IgD-negative memory B cell (primary cell): Measurements from ENCODE around the gene KCNJ10. TPM values are rescaled to one million over a fixed set of nuclear protein-coding genes. Genes with fewer than 3 reads are reported as not detected.

Experiments used
- H3K27ac Mint-ChIP-seq, 3 donors: one replicate each; pipeline ENCODE4 v1.8.0; 2020 to 2022; ENCODE audit warnings: mild to moderate bottlenecking in 3 of 3, mixed read lengths in 3 of 3, moderate library complexity in 1 of 3
- H3K27me3 Mint-ChIP-seq: one replicate; pipeline ENCODE4 v1.8.0; 2021; ENCODE audit warnings: mixed read lengths
- H3K36me3 Mint-ChIP-seq: one replicate; pipeline ENCODE4 v1.8.0; 2020; ENCODE audit warnings: mild to moderate bottlenecking, mixed read lengths
- H3K4me1 Mint-ChIP-seq, 3 donors: one replicate each; pipeline ENCODE4 v1.8.0; 2020 to 2022; ENCODE audit warnings: mixed read lengths in 3 of 3, mild to moderate bottlenecking in 1 of 3
- H3K4me3 Mint-ChIP-seq, 4 donors: one replicate each; pipeline ENCODE4 v1.8.0; 2020 to 2022; ENCODE audit warnings: mild to moderate bottlenecking in 4 of 4, mixed read lengths in 4 of 4, moderate library complexity in 3 of 4
- H3K9me3 Mint-ChIP-seq, 3 donors: one replicate each; pipeline ENCODE4 v1.8.0; 2020 to 2021; ENCODE audit warnings: mixed read lengths in 3 of 3, mild to moderate bottlenecking in 1 of 3
- polyA plus RNA-seq: library from polyadenylated mRNA; unstranded; fragments of 300-500 nt; fragmentation: Illumina TruSeq; gene quantifications from one replicate; pipeline ENCODE4 v1.2.3, GENCODE V29; 2021

KCNJ10 gene
- polyA plus RNA-seq, 1 donor from 2014 or later = not detected

DNA sequence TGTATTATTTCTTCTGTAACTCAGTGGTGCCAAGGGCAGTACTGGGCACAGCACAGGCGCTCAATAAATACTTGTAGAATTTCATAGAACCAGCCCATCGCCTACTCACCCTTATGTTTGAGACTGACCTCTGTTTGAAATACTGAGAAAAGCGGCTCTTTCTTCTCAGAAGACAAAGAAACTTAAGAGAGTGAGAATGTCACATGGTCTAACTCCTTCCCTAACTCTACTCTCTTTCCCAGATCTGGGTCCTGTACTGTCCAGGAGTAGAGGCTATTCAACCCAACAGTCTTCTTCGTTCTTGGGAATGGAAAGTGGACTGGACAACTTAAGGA is 24.3 kb upstream of the KCNJ10 start:
- no peak overlapping the region for H3K4me3 Mint-ChIP-seq
- H3K4me1 Mint-ChIP-seq = peaks cover 12 to 23% (median 17%) of the 10 kb centered on the region in 3 donors
- no peaks in the 10 kb centered on the region for H3K36me3 Mint-ChIP-seq
- peak overlapping the region in 1 of 3 donors; percentile 11 for H3K27ac Mint-ChIP-seq
- no peaks in the 10 kb centered on the region for H3K9me3 Mint-ChIP-seq
- no peaks in the 10 kb centered on the region for H3K27me3 Mint-ChIP-seq

DNA sequence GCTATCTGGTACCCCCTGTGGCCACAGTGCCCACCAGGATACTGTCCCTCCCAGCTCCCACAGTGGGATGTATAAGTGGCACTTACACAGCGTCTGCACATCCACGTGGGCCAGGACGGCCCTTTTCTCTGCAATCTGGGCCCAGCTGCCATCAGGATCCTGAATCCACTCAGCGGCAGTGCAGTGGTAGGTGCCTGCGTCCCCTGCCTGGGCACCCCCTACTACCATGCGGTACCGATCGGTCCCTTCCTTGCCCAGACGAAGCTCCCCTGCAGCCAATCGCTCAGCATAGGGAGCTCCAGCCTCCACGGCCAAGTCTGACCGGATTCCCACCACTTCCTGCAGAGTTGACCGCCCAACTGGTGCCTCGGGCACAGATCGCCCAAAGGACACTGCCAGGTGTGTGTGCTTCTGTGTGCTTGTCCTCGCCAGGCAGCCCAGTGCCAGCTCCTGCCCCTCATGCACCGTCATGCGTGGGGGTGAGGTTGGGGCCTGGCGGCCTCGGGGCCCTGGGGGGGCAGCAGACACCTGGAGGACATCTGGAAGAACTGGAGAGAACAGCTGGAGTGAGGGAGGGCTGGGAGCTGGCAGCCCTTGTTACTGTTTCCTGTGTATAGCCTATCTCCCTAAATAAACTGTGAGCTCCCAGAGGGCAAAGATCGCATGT is 23.8 kb upstream of the KCNJ10 start:
- Mint-ChIP-seq H3K4me1 (peaks cover 14 to 23% (median 17%) of the 10 kb centered on the region in 3 donors), H3K27me3 (no peaks in the 10 kb centered on the region), H3K36me3 (no peaks in the 10 kb centered on the region), H3K4me3 (no peak overlapping the region), H3K9me3 (no peaks in the 10 kb centered on the region), H3K27ac (no peak overlapping the region)

DNA sequence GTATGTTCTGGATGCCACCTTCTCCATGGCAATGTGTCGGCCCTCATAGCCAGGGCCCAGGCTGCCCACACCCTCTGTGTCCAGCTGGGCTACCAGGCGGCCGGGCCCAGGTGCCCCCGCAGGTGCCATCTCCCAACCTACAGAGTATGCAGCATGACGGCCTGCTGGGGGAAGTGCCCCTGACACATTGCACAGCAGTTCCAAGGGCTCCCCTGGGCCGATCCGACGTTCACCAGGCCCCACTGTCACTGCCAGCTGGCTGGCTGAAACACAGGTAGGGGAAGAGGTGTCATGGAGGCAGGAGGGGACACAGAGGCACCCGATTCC is 23.1 kb upstream of the KCNJ10 start:
- H3K4me3 Mint-ChIP-seq = no peak overlapping the region
- no peaks in the 10 kb centered on the region for H3K27me3 Mint-ChIP-seq
- H3K27ac Mint-ChIP-seq = no peak overlapping the region
- H3K9me3 Mint-ChIP-seq = no peaks in the 10 kb centered on the region
- no peaks in the 10 kb centered on the region for H3K36me3 Mint-ChIP-seq
- H3K4me1 Mint-ChIP-seq = peaks cover 14 to 23% (median 17%) of the 10 kb centered on the region in 3 donors

DNA sequence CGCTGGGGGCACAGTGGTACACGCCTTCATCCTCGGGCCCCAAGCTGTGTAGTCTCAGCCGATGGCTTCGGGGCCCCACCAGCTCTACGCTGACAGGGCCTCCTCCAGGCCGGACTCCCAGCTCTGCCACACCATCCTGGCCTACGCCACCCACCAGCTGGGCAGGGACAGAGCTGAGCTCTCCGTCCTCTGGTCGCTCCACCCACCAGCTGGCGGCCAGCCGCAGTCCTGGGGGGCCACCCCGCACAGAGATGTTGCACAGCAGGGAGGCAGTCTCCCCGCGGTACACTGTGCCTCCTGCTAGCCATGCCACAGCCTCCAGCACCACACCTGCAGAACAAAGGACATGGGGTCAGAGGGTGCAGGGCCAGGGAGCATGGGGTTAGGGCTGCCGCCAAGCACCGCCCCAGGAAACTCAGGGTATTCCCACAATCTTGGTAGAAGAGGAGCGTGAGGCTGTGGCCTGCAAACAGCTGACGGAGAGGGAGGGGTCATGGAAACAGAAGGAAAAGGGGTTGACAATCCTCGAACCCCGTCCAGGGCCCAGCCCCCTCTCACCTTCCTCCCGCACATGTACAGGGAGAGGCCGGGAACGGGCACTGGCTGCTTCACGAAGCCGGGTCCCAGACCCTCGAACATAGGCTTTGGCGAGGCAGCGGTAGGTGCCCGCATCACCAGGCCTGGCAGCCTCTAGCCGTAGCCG is 22.6 kb upstream of the KCNJ10 start:
- H3K27ac Mint-ChIP-seq = no peak overlapping the region
- peaks cover 12 to 20% (median 15%) of the 10 kb centered on the region in 3 donors for H3K4me1 Mint-ChIP-seq
- H3K9me3 Mint-ChIP-seq = no peaks in the 10 kb centered on the region
- H3K4me3 Mint-ChIP-seq = no peak overlapping the region
- no peaks in the 10 kb centered on the region for H3K27me3 Mint-ChIP-seq
- H3K36me3 Mint-ChIP-seq = no peaks in the 10 kb centered on the region

DNA sequence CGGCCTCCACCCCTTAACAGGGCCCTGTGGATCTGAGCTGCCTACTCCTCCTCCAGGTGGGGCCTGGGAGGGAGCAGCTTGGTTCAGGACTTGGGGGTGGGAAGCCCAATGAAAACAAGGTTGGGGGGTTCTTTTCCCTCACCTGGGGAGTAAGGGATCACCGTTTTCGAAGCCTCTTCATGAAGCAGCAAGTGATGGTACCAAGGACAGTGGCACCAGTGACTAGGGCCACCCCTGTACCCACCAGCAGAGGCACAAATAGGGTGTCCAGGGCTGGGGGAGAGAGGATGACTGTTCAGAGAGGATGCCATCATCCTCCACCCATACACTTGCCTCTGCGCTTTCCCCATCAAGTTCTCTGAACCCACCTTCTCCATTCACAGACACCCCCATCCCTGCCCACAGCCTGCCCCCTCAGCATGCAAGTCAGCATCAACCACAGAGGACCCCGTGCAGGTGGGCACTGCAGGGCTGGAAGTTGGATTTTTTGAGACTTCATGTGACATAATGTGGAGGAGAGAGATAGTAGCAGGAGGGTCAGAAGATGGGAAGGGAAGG is 21.8 kb upstream of the KCNJ10 start:
- Mint-ChIP-seq H3K4me1 (peaks cover 5 to 13% (median 8%) of the 10 kb centered on the region in 3 donors), H3K36me3 (no peaks in the 10 kb centered on the region), H3K9me3 (no peaks in the 10 kb centered on the region), H3K4me3 (no peak overlapping the region), H3K27ac (no peak overlapping the region), H3K27me3 (no peaks in the 10 kb centered on the region)

DNA sequence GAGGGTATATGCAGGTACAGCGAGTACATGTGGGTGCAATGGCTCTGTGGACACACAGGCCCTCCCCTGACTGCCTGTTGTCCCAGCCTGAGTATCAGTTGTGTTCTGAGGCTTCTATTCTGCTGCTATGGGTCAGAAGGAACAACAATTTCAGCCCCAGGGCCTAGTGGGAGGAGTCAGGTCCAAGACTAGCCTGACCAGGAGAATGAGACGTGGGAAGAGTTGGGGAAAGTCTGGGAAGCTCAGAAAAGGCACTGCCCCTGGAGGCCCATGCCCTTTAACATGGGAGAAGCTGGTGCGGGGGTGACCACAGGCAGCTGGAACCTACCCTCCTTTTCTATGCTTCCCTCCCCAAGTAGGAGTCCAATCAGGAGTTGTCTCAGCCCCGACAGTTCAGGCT is 20.8 kb upstream of the KCNJ10 start:
- no peaks in the 10 kb centered on the region for H3K9me3 Mint-ChIP-seq
- no peaks in the 10 kb centered on the region for H3K36me3 Mint-ChIP-seq
- H3K4me3 Mint-ChIP-seq = no peak overlapping the region
- H3K27ac Mint-ChIP-seq = no peak overlapping the region
- peaks cover 1 to 6% (median 5%) of the 10 kb centered on the region in 3 donors for H3K4me1 Mint-ChIP-seq
- no peaks in the 10 kb centered on the region for H3K27me3 Mint-ChIP-seq

DNA sequence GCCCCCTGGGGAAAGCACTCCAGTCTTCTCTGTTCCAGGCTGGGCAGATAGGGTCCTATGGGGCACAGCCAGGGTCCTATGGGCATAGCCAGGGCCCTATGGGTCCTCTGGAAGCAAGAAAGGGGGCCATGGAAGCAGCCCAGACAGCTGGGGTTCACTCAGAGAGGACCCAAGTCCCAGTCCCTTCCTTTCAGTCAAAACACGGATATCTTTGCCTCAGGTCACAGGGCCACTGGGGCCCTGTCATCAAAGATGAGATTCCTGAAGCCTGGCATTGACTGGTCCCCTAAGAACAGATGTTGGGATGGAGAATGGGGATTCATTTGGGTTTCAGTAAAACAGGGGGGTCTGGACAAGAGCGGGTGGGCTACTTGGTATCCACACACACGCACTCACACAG is 19.9 kb upstream of the KCNJ10 start:
- Mint-ChIP-seq H3K27ac (no peak overlapping the region), H3K4me1 (peaks cover 1 to 12% (median 9%) of the 10 kb centered on the region in 3 donors), H3K9me3 (no peaks in the 10 kb centered on the region), H3K27me3 (no peaks in the 10 kb centered on the region), H3K4me3 (no peak overlapping the region), H3K36me3 (no peaks in the 10 kb centered on the region)

DNA sequence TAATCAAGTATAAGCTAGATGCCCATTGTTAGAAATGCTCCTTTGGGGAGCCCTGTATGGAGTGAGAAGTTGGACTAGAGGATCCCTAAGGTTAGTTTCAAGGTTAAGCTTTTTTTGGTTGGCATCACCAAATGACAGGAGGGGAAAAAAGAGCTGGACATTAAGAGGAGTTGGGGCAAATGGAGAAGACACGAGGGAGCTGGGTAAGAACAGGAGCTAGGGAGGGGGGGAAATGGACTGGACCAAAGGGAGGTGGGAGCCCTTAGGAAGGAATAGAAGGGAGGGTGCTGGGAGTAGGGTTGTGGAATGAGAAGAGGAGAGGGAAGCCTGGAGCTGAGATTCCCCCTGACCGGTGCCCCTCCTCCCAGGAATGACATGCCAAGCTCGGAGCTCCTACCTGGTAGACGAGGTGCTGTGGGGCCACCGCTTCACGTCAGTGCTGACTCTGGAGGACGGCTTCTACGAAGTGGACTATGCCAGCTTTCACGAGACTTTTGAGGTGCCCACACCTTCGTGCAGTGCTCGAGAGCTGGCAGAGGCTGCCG is 17.2 kb upstream of the KCNJ10 start:
- Mint-ChIP-seq H3K27me3 (peaks cover 8% of the 10 kb centered on the region), H3K27ac (no peak overlapping the region), H3K4me3 (no peak overlapping the region), H3K36me3 (peaks cover 2% of the 10 kb centered on the region), H3K9me3 (no peaks in the 10 kb centered on the region), H3K4me1 (peaks cover 6 to 12% (median 9%) of the 10 kb centered on the region in 3 donors)

DNA sequence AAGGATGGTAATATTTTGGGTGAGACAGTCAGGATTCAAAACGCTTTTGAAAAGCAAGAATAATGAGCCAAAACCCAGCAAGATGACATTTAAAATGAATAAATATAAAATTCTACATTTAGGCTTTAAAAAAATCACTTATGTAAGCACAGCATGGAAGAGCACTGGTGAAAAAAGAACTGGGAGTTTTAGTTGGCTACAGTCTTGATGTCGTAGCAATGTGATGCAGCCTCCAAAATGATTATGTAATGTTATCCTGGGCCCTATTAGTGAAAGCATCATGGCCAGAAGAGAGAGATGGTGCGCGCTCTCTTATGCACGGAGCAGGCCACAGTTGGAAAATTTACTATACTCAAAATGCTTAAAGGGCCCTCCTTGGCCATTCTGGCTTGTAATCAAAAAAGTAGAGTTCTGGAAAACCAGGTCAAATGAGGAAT is 16.5 kb upstream of the KCNJ10 start:
- H3K36me3 Mint-ChIP-seq = peaks cover 2% of the 10 kb centered on the region
- no peak overlapping the region for H3K4me3 Mint-ChIP-seq
- peaks cover 14% of the 10 kb centered on the region for H3K27me3 Mint-ChIP-seq
- H3K9me3 Mint-ChIP-seq = no peaks in the 10 kb centered on the region
- H3K4me1 Mint-ChIP-seq = peaks cover 6 to 12% (median 6%) of the 10 kb centered on the region in 3 donors
- H3K27ac Mint-ChIP-seq = peak overlapping the region in 1 of 3 donors; percentile 32

DNA sequence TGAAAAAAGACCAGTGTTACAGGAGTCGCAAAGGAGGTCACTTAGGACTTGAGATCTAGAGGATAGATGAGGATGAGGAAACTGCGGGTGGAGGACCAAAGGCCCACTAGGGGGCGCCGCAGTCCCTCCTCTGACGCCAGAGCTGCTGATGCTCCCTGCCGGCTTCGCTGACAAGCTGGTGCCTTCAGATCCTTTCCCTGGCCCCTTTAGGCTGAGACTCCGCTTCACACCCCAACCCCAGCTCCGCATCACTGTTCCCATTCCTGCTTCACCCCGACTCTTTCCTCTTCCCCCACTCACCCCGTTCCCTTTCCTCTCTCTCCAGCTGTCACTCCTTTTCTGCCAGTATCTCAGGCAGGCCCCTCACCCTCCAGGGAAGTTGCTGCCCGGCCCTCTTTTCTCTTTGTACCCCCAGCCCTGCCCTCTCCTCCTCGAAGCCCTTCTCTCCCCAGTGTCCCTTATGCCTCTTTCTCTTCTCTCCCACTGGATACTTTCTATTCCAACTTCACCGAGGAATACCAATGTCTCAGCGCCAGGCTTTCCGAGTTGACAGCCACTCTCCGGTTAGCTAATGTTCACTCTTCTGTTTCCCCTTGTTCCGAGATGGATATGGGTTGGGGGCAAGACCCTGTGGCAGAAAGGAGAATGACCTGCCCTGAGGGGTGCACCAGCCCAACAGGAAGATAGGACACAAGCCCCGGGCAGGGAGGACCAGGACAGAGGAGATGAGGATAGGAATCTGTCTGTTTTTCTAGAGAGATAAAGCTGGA is 15.9 kb upstream of the KCNJ10 start:
- Mint-ChIP-seq H3K36me3 (peaks cover 2% of the 10 kb centered on the region), H3K4me3 (peak overlapping the region in 1 of 4 donors; percentile 77), H3K27ac (peak overlapping the region in 1 of 3 donors; percentile 32), H3K27me3 (peaks cover 19% of the 10 kb centered on the region), H3K9me3 (no peaks in the 10 kb centered on the region), H3K4me1 (peaks cover 5 to 12% (median 6%) of the 10 kb centered on the region in 3 donors)

DNA sequence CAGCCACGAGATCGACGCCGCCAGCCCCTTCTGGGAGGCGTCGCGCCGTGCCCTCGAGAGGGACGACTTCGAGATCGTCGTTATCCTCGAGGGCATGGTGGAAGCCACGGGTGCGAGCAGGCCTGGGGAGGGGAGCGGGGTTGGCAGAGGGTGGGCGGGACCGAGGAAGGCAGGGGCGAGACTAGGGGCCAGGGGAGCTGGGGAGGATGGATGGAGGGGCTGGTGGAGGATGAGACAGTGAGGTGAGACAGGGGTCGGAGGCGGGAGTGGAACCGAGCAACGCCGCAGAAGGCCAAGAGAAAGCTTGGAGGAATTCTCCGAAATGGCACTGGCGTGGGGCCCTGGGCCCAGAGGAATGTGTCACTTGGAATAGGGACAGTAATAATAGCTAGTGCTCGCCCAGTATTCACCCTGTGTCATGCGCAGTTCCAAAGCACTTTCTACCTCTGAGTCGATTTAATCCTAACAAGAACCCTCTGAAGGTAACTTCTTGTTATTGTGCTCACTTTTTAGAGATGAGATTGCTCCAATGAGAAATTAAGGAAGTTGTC is 14.9 kb upstream of the KCNJ10 start:
- H3K27me3 Mint-ChIP-seq = peaks cover 24% of the 10 kb centered on the region
- no peaks in the 10 kb centered on the region for H3K9me3 Mint-ChIP-seq
- H3K36me3 Mint-ChIP-seq = peaks cover 2% of the 10 kb centered on the region
- H3K4me3 Mint-ChIP-seq = no peak overlapping the region
- no peak overlapping the region for H3K27ac Mint-ChIP-seq
- H3K4me1 Mint-ChIP-seq = peaks cover 4 to 12% (median 4%) of the 10 kb centered on the region in 3 donors

DNA sequence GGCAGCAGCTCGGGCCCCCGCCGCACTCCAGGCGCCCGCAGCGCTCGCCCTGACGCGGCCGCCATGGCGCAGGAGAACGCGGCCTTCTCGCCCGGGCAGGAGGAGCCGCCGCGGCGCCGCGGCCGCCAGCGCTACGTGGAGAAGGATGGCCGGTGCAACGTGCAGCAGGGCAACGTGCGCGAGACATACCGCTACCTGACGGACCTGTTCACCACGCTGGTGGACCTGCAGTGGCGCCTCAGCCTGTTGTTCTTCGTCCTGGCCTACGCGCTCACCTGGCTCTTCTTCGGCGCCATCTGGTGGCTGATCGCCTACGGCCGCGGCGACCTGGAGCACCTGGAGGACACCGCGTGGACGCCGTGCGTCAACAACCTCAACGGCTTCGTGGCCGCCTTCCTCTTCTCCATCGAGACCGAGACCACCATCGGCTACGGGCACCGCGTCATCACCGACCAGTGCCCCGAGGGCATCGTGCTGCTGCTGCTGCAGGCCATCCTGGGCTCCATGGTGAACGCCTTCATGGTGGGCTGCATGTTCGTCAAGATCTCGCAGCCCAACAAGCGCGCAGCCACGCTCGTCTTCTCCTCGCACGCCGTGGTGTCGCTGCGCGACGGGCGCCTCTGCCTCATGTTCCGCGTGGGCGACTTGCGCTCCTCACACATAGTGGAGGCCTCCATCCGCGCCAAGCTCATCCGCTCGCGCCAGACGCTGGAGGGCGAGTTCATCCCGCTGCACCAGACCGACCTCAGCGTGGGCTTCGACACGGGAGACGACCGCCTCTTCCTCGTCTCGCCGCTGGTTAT is 14.2 kb upstream of the KCNJ10 start:
- Mint-ChIP-seq H3K27ac (peak overlapping the region in 1 of 3 donors; percentile 40), H3K9me3 (no peaks in the 10 kb centered on the region), H3K36me3 (peaks cover 2% of the 10 kb centered on the region), H3K27me3 (peaks cover 25% of the 10 kb centered on the region), H3K4me1 (peaks cover 4 to 12% (median 4%) of the 10 kb centered on the region in 3 donors), H3K4me3 (peak overlapping the region; percentile 8 to 76 (median 64))

DNA sequence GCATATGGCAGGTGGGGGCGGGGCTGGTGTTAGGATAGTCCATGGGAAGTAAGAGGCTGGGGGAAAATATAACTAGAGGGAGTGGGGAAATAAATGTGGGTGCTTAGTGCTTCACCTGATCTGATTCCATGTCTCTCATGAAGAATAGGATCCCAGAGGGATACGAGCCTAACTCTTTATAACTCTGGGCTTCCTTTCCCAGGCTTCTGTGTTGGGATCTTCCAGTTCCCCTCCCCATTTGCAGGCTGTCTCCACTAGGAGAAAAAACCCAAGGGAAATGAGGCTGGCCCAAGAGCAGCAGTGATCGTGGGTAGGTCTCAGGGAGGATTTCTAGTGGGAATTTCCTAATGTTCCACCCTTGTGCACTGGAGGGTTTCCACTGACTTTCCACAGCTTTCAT is 13.0 kb upstream of the KCNJ10 start:
- no peak overlapping the region for H3K27ac Mint-ChIP-seq

DNA sequence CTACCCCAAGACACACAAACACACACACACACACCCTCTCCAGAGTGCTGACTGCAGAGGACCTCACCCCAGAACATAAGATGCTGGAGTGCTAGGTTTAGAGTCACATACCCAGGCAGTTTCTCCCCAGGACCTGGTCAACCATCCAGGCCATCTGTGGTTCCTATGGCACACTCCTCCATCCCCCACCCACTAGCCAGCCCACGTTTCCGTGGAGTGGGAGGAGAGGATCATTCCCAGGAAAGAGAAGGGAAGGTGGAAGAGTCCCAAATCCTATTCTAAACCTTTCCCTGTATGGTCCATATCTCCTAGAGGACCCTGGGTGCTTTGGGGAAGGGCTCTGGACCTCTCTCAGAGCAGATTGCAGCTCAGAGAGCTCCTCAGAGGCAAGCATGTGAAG is 12.5 kb upstream of the KCNJ10 start:
- Mint-ChIP-seq H3K27ac (no peak overlapping the region), H3K36me3 (peaks cover 2% of the 10 kb centered on the region), H3K4me1 (peaks cover 4 to 8% (median 4%) of the 10 kb centered on the region in 3 donors)

More for the DNA sequence above, 13.0 kb upstream of the KCNJ10 start:
- Mint-ChIP-seq H3K36me3 (peaks cover 2% of the 10 kb centered on the region), H3K4me1 (peaks cover 4 to 8% (median 4%) of the 10 kb centered on the region in 3 donors), H3K4me3 (peak overlapping the region in 2 of 4 donors; percentile 41 to 69), H3K9me3 (no peaks in the 10 kb centered on the region), H3K27me3 (peaks cover 32% of the 10 kb centered on the region)

More for the DNA sequence above, 12.5 kb upstream of the KCNJ10 start:
- H3K4me3 Mint-ChIP-seq = peak overlapping the region in 1 of 4 donors; percentile 61
- no peaks in the 10 kb centered on the region for H3K9me3 Mint-ChIP-seq
- peaks cover 32% of the 10 kb centered on the region for H3K27me3 Mint-ChIP-seq
